Measurements from ENCODE around the gene SNRNP27. TPM values are rescaled to one million over a fixed set of nuclear protein-coding genes. Genes with fewer than 3 reads are reported as not detected.

Gene SNRNP27
- total and polyA plus RNA-seq, 11 donors: 37.5 to 97.8 (median 55.0) TPM

DNA sequence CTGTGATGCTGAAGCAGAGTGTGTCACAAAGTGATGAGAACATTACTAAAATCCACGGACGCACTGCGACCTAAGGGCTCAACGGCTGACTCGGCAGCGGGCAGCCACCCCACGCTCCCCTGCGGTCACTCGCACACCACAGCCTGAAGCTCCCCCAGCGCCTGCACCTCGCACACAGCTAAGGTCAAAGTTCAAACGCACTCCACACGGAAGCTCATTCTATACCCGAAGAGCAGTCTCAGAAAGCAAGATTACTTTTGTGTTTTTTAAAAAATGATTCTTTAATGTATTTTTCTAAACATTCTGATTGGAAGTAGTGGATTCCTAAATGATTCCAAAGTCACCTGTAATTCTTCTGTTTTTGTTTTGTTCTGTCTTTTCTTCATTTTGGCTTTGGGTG lies 46.0 kb downstream of the SNRNP27 start:
- TF ChIP-seq, protein P1, sequence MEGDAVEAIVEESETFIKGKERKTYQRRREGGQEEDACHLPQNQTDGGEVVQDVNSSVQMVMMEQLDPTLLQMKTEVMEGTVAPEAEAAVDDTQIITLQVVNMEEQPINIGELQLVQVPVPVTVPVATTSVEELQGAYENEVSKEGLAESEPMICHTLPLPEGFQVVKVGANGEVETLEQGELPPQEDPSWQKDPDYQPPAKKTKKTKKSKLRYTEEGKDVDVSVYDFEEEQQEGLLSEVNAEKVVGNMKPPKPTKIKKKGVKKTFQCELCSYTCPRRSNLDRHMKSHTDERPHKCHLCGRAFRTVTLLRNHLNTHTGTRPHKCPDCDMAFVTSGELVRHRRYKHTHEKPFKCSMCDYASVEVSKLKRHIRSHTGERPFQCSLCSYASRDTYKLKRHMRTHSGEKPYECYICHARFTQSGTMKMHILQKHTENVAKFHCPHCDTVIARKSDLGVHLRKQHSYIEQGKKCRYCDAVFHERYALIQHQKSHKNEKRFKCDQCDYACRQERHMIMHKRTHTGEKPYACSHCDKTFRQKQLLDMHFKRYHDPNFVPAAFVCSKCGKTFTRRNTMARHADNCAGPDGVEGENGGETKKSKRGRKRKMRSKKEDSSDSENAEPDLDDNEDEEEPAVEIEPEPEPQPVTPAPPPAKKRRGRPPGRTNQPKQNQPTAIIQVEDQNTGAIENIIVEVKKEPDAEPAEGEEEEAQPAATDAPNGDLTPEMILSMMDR (IDR thresholded peaks at IDR 0.05): no peak
- TF ChIP-seq POLR2A (IDR thresholded peaks at IDR 0.05): no peak
- Histone ChIP-seq H3K4me3 (no peak overlapping the region), H3K36me3 (peaks cover 0 to 91% (median 78%) of the 10 kb centered on the region in 9 donors), H3K9me3 (no peaks in the 10 kb centered on the region), H3K27ac (no peak overlapping the region), H3K27me3 (no peaks in the 10 kb centered on the region), H3K4me1 (peaks cover 0 to 27% (median 0%) of the 10 kb centered on the region in 12 donors)
- intact Hi-C loops (cut with DNase I): no loop called here
- no peak for ATAC-seq
- 87 to 90% (median 89%) methylated on average over 14 of the region's 14 CpGs for WGBS, 4 donors
- DNase-seq: no peak

DNA sequence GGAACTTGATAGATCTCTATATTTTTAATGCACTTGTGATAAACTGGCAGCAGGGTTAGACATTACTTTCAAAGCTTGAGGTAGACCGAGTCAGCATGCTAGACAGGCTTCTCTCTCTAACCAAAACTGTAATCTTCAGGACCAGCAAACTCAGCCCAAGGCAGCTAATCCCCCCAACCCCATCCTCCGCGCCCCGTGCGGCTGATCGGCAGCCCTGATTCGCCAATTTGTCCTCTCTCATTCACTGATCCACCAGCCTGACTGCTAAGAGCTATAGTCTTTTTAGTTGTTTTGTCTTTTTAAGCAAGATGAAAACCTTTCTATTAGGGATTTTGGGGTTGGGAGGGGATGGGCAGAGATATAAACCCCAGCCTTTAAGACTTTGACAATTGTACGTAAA lies 46.9 kb downstream of the SNRNP27 start:
- Histone ChIP-seq H3K4me1 (peaks cover 0 to 33% (median 0%) of the 10 kb centered on the region in 12 donors), H3K36me3 (peaks cover 0 to 83% (median 71%) of the 10 kb centered on the region in 9 donors), H3K27me3 (no peaks in the 10 kb centered on the region), H3K27ac (no peak overlapping the region), H3K9me3 (no peaks in the 10 kb centered on the region), H3K4me3 (no peak overlapping the region)
- intact Hi-C loops (cut with DNase I): no loop called here
- DNase-seq: no peak
- 94 to 98% (median 96%) methylated on average over 8 of the region's 8 CpGs for WGBS, 4 donors
- no peak for TF ChIP-seq POLR2A (IDR thresholded peaks at IDR 0.05)
- TF ChIP-seq, protein P1 (IDR thresholded peaks at IDR 0.05): no peak
- ATAC-seq: no peak

DNA sequence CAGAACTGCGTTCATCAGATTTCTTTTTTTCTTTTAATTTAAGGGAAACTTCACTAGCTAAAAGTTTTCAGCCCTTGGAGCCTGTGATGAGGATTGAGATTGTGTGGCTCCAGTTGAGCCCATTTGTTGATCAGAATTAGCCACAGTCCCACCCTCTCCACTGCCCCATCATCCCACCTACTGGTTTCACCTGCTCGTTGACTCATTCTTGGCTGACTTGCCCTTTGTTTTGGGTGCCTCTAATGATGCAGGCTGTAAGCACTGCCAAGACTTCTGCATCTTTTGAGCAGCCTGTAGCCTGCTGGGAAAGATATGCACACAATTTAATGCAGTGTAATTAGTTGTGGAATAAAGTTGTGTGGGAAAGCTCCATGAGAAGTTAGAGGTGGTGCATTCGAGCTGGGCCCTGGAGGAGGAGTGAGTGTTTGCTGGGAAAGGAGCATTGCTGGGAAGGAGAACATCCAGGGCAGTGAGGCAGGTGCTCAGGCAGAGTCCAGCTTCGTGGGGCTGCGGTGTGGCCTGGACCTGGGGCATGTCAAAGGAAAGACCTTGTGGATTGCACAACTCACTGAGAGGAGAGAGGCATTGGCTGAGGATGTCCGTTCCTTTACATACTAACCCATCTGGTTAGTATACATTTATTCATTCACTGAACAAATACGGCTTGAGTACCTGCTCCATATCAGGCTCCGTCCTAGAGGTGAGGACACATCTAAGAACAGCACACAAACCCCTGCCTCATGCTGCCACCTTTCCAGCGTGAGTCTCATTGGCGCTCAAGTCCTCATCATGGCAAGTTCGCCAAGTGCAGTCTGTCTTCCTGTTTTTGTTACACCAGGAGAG lies 49.5 kb downstream of the SNRNP27 start:
- ATAC-seq (no peak), DNase-seq (no peak)
- peak overlapping the region in 2 of 12 donors; percentile 7 to 73 for H3K27ac ChIP-seq
- peaks cover 0 to 58% (median 46%) of the 10 kb centered on the region in 9 donors for H3K36me3 ChIP-seq
- TF ChIP-seq, protein P1 (IDR thresholded peaks at IDR 0.05): no peak
- TF ChIP-seq POLR2A (IDR thresholded peaks at IDR 0.05): no peak
- no peak overlapping the region for H3K4me3 ChIP-seq
- no peaks in the 10 kb centered on the region for H3K9me3 ChIP-seq
- WGBS, 4 donors: 85 to 92% (median 86%) methylated on average over 11 of the region's 11 CpGs
- H3K27me3 ChIP-seq: no peaks in the 10 kb centered on the region
- intact Hi-C loops (cut with DNase I): no loop called here
- H3K4me1 ChIP-seq: peaks cover 0 to 51% (median 0%) of the 10 kb centered on the region in 12 donors

DNA sequence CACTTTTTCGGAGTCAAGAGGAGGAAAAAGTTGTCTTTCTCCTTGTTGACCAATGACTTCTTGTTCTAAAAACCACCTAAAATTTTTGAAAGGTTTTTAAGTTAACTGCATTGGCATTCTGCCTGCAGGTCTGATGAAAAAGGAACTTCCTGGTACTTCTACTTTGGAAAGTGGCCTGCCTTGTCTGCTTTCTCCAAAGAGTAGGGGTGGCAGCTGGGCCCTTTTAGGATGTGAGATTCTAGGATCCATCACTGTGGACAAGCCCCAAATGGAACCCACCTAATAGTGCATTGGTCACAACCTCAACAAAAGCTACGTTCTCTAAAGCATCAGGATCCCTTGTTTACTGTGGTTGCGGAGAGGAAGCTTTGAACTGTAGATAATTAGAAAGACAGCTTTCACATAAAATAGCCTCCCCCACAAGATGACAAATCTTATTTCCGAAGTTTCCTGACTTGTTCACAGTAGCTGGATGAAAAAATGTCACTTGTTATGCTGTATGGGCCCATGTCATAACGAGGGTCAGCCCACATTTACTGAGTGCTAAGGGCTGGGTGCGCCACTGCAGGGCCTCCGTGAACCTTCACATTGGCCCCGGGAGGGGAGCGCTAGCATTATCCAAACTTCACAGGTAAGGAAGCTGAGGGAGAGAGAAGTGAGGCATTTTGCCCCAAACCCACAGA lies 50.2 kb downstream of the SNRNP27 start:
- Histone ChIP-seq H3K27me3 (no peaks in the 10 kb centered on the region), H3K27ac (peak overlapping the region in 3 of 12 donors; percentile 7 to 73 (median 13)), H3K4me3 (no peak overlapping the region), H3K9me3 (no peaks in the 10 kb centered on the region), H3K36me3 (peaks cover 0 to 50% (median 38%) of the 10 kb centered on the region in 9 donors), H3K4me1 (peaks cover 0 to 53% (median 0%) of the 10 kb centered on the region in 12 donors)
- 64 to 70% (median 66%) methylated on average over 9 of the region's 9 CpGs for WGBS, 4 donors
- intact Hi-C loops (cut with DNase I): no loop called here
- DNase-seq (no peak), ATAC-seq (peak in 1 of 4 donors; percentile 62)
- no peak for TF ChIP-seq POLR2A (IDR thresholded peaks at IDR 0.05)
